Activated CD4-positive, alpha-beta T cell treated with anti-CD3 and anti-CD28 coated beads for 24 hours (primary cell): Measurements from ENCODE around the gene TMEM42.

Source experiments
- DNase-seq, 2 donors: peaks; one replicate each; pipeline ENCODE4 v3.0.0-alpha.2; 2020; ENCODE audit warnings: low read depth in 2 of 2

TMEM42 gene

GRCh38 chr3:44874308-44874707 is 12.6 kb downstream of the TMEM42 start, which contains the start of gene TGM4:
TSS of gene TGM4 (plus strand) at chr3:44874608. CDS start at chr3:44874679, 71 bp downstream.
- no peak for DNase-seq

DNA sequence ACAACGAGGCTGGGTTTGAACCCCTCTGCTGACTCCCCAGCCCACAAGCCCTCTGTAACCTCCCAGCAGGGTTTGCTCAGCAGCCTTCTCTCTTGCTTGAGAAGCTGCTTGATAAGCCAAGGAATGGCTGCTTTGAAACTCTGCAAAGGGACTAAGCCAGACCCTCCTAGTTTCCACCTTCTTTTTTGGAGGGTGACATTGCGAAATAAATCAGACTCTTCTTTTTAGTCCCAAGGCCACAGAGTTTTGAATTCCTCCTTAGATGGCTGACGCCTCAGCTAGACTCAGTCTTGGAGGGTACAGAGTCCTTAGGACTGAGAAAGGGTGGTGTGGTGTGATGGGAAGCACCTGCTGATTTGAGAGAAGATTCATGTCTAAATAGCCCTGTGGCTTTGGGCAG is 13.9 kb downstream of the TMEM42 start:
- DNase-seq = no peak

- DNase-seq = no peak
These were observed 15.6 kb downstream of the TMEM42 start for GRCh38 chr3:44877333-44877732.

- DNase-seq = no peak
These were observed 18.6 kb downstream of the TMEM42 start for GRCh38 chr3:44880284-44880683.

DNA sequence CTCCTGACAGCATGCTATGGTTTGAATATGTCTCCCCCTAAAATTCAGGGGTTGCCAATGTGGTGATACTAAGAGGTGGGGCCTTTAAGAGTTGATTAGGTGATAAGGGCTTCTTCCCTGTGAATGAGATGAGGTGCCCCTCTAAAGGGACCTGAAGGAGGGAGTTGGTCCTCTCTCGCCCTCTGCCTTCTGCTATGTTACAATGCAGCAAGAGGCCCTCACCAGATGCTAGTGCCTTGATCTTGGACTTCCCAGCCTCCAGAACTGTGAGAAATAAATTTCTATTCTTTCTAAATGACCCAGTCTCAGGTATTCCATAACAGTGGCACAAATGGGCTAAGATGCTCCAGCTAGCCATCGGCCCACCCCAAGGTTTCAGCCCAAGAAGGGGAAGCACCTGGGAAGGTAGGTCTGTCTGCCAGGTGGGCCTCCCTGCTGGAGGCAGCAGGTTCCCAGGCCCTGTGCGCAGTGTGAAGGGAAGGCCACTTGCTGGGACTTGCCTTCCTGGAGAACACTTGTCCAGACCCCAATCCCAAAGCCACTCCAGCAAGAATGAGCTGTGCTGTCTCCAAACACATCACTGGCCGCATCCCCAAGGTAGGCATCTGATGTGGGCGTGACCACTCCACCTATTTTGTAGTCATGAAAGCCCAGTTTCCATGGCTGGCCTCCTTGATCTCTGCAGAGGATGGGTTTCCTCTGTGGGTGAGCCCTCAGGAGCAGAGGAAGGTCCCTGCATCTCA is 21.7 kb downstream of the TMEM42 start:
- no peak for DNase-seq

GRCh38 chr3:44883999-44884431 is 22.3 kb downstream of the TMEM42 start:
- no peak for DNase-seq

DNA sequence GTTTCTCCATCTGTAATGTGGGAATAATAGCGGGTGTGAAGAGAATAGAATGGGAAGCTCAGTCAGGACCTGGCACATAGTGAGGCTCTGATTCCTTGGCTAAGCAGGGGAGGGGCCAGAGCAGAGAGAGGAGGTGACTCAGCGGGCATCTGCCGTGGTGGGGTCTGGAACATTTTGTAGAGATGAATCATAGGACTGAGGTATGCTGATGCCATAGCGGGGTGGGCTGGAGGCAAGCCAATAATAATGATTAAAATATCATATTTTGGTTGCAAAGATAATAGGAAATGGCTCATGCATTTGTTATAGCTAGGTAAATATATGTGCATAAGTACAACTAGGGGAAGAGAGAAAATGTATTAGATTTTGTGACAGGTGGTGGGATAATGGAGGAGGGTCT is 23.9 kb downstream of the TMEM42 start:
- DNase-seq = no peak

- DNase-seq = no peak
These were observed 24.8 kb downstream of the TMEM42 start for GRCh38 chr3:44886561-44886960.

DNA sequence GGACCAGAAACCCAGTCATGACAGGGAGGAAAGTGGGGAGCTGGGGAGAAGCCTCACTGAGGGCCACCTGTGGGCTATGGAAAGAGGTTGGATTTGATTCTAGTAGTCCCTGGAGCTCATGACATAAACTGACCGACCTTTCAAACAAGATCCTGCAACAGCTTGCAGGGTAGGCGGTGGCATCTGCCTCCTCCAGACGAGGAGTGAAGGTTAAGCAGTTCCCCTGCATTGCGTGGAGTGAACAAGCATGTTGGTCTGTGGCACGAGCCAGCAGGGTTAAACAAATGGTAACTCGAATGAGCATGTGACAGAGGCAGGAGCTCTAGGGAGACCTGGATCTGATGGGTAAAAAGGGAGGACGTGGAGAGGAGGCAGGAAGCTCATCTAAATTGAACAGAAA is 25.4 kb downstream of the TMEM42 start:
- DNase-seq = no peak

DNA sequence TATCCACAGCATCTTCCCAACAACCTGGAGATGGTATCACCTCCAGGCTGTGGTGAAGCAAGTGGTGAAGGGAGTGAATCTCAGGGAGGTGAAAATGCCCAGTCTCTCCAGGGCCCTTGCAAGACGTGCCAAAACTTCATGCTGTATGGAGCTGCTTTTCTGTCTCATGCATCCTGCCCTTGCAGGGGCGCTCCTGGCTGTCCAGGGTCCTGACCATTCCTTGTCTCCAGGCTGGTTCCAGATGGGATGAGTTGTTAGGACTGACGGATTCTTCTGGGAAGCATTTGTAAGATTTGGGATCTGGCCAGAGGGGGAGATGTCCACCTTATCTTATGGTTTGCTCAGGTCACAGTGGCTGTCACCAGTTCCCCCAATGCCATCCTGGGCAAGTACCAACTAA is 28.5 kb downstream of the TMEM42 start:
- DNase-seq = no peak

DNA sequence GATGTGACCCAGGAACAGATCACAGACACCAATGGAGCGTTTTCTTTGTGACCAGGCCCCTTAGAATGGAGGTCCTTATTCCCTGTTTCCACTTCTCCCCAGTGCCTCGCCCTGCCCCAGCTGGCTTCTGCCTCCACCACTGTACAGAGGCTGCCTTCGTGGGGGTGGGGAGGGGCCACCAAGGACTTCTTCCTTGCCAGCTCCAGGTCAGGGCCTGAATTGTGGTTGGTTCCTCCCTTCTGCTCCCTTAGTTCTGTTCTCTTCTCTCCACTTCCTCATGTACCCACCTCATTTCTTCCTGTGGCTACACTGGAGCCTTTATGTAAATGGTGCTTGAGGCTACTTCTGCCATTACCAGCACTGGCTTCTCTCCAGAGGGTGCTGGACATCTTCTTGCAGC is 29.1 kb downstream of the TMEM42 start:
- no peak for DNase-seq

DNA sequence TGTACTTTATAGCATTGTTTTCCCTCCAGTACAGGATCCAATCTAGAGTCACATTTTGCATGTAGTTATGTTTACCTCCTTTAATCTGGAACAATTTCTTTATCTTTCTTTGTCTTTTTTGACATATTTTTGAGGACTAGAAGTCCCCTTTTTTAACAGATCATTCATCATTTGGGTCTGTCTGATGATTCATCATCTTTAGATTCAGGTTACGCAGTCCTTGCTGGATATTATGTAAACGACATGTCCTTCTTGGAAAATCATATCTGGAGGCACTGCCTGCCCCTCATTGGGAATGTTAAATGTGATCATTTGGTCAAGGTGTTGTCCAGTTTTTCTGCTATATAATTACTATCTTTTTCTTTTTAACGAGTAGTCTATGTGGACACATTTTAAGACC is 31.0 kb downstream of the TMEM42 start:
- no peak for DNase-seq

DNA sequence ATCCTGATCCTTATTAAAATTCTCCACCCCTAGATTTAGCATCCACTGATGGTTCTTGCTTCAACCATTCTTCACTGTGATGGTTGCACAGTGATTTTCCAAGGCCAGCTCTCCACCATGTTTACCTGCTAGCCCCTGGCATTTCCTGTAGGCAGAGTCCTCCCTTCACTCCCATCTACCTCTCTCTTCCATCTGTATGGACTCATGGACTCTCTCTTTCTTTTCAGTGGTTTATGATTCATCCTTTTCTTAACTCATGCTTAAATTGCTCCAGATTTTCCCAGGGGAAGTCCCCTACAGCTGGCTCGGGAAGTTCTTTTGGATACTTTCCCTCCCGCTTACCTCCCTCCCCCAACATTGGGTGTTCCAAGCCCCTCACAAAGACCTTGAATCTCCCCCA is 31.4 kb downstream of the TMEM42 start:
- DNase-seq = no peak

DNA sequence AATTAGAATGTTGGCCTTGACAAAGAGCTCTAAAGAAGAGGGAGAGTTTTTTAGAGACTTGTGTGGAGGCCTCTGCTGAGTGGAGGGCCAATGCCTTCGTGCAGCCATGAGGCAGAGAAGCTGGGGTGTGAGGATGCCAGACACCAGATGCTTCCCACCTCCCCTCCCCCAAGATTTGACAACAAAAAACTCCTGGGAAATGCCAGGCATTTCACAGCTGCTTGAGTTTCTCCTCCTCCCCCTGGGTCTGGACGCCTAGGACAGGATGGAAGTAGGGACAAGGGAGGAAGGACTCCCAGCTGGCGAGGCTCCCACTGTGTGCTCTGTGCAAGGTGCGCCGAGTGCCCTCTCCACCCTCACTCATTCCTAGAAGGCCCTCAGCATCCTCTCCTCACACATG is 32.8 kb downstream of the TMEM42 start:
- DNase-seq = no peak

GRCh38 chr3:44896440-44896839 is 34.7 kb downstream of the TMEM42 start:
- DNase-seq = no peak

GRCh38 chr3:44899683-44900367 is 38.1 kb downstream of the TMEM42 start:
- no peak for DNase-seq

- DNase-seq = no peak
These were observed 40.9 kb downstream of the TMEM42 start for GRCh38 chr3:44902628-44903027.

- DNase-seq = no peak
These were observed 41.6 kb downstream of the TMEM42 start for GRCh38 chr3:44903314-44903713.

GRCh38 chr3:44903751-44904150 is 42.0 kb downstream of the TMEM42 start:
- no peak for DNase-seq

DNA sequence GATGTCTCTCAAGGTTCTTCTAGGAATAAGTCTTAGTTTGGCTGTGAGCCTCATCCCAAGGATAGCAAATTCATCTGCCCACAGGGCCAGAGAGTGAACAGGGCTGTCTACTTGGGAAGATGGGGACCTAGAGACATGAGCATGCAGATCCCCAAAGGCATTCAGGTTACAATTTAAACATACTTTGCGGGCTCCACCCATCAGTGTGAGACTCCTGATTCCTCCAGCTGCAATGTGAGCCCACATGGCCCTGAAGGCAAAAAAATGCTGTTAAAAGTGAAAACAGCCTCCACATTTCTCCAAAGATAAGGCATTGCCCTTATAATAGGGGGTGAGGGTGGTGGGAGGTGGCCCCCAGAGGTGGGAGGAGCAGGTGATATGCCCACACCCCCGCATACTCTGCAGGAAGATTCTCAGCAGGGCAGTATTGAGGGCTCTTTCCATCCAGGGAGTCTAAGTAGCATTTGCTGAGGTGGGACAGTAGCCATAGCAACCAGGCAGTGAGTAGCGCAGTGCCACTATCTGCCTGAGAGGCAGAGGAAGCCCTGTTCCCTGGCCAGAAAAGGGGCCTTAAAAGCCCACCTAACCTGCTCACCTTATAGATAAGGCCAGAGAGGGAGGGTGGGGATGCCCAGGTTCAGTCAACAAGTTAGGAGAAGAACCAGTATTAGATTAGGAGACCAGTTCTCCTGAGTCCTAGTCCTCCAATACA is 43.9 kb downstream of the TMEM42 start:
- DNase-seq = no peak

- no peak for DNase-seq
These were observed 45.3 kb downstream of the TMEM42 start for GRCh38 chr3:44906997-44907396.

DNA sequence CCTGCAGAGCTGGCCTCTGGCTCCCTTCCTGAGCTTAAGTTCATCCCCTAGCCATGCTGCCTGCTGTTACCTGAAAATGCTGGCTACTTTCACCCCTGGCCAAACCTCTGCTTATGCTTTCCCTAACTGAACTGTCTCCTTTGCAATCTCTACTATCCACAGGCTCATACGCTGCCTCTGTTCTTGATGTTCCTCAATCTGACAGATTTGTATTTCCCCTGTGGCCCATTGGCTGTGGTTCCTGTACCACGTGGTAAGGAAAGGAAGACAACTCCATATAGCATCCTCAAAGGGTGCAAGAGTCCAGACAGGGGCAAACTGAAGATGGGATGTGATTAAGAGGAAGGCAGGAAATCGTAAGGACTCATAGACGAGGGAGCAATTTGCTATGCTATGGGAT is 45.9 kb downstream of the TMEM42 start:
- no peak for DNase-seq

- DNase-seq = no peak
These were observed 47.4 kb downstream of the TMEM42 start for GRCh38 chr3:44909063-44909462.
